GM12878 (cell line): Measurements from ENCODE around the gene KIF1C.

Experiments used
- EZH2 ChIP-seq: IDR thresholded peaks from 2 replicates; pipeline ENCODE4 v1.6.1; 2012; ENCODE audit warnings: low read depth, mild to moderate bottlenecking, control low read depth, inconsistent platforms, low read length, borderline replicate concordance; ENCODE audit not compliant: control insufficient read depth
- GABPA ChIP-seq: IDR thresholded peaks from 2 replicates; pipeline ENCODE4 v1.6.1; 2014; ENCODE audit warnings: antibody characterized with exemption, low read depth, mild to moderate bottlenecking, inconsistent platforms
- GATAD2B ChIP-seq: fragments of 450-650 bp; conservative IDR thresholded peaks from 2 replicates; pipeline ENCODE4 v1.6.1; 2017; ENCODE audit warnings: low read depth, mild to moderate bottlenecking, moderate library complexity
- NFIC ChIP-seq: IDR thresholded peaks from 2 replicates; pipeline ENCODE4 v1.6.1; 2012; ENCODE audit warnings: low read depth, mild to moderate bottlenecking, inconsistent platforms, low read length, moderate library complexity
- POLR2A ChIP-seq: IDR thresholded peaks from 2 replicates; pipeline ENCODE4 v1.6.1; 2011; ENCODE audit warnings: low read depth, mild to moderate bottlenecking, low read length
- RAD21 ChIP-seq: IDR thresholded peaks from 2 replicates; pipeline ENCODE4 v1.6.1; 2011; ENCODE audit warnings: mild to moderate bottlenecking, low read depth, low read length, moderate library complexity; ENCODE audit not compliant: insufficient read depth
- SPI1 ChIP-seq: IDR thresholded peaks from 2 replicates; pipeline ENCODE4 v1.6.1; 2011; ENCODE audit warnings: low read depth, mild to moderate bottlenecking, low read length, moderate library complexity, borderline replicate concordance; ENCODE audit not compliant: insufficient read depth
- SUZ12 ChIP-seq: fragments of 200-600 bp; sonication (generic); IDR thresholded peaks from one replicate; pipeline ENCODE4 v1.6.1; 2018; ENCODE audit warnings: antibody characterized with exemption, mild to moderate bottlenecking; ENCODE audit not compliant: unreplicated experiment
- ZNF384 ChIP-seq: IDR thresholded peaks from 2 replicates; pipeline ENCODE4 v1.6.1; 2012; ENCODE audit warnings: low read depth, mild to moderate bottlenecking, low read length, improper control_type of control experiment, borderline replicate concordance
- TF ChIP-seq, protein P1 (sequence below), 3 experiments: IDR thresholded peaks in 2 of 3; conservative IDR thresholded peaks in 1 of 3; 2 replicates each; pipeline ENCODE4 v1.5.1; 2011; ENCODE audit warnings: low read depth in 3 of 3, low read length in 3 of 3, mild to moderate bottlenecking in 3 of 3, control low read depth in 2 of 3, moderate library complexity in 2 of 3, inconsistent platforms in 1 of 3, mixed read lengths in 1 of 3; ENCODE audit not compliant: control insufficient read depth in 2 of 3, insufficient read depth in 1 of 3; ENCODE audit errors: extremely low read depth in 1 of 3
- TF ChIP-seq, protein P2 (sequence below): IDR thresholded peaks from 2 replicates; pipeline ENCODE4 v1.6.1; 2012; ENCODE audit warnings: mild to moderate bottlenecking, low read depth, low read length
- TF ChIP-seq, protein P3 (sequence below): fragments of 450-650 bp; IDR thresholded peaks from 2 replicates; pipeline ENCODE4 v1.6.1; 2016; ENCODE audit warnings: mild to moderate bottlenecking

DNA sequence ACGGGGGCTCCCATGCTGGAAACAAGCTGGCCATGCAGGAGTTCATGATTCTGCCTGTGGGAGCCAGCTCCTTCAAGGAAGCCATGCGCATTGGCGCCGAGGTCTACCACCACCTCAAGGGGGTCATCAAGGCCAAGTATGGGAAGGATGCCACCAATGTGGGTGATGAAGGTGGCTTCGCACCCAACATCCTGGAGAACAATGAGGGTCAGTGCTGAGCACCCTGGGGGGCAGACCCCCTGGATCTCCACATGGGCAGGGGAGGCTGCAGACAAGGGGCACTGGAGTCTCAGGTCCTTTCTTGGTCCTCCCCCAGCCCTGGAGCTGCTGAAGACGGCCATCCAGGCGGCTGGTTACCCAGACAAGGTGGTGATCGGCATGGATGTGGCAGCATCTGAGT lies 42.7 kb upstream of the KIF1C start:
- TF ChIP-seq RAD21 (no peak), ZNF384 (no peak), GATAD2B (no peak), POLR2A (no peak), SPI1 (no peak), GABPA (no peak), EZH2 (no peak), NFIC (no peak), SUZ12 (no peak)
- TF ChIP-seq, protein P1, sequence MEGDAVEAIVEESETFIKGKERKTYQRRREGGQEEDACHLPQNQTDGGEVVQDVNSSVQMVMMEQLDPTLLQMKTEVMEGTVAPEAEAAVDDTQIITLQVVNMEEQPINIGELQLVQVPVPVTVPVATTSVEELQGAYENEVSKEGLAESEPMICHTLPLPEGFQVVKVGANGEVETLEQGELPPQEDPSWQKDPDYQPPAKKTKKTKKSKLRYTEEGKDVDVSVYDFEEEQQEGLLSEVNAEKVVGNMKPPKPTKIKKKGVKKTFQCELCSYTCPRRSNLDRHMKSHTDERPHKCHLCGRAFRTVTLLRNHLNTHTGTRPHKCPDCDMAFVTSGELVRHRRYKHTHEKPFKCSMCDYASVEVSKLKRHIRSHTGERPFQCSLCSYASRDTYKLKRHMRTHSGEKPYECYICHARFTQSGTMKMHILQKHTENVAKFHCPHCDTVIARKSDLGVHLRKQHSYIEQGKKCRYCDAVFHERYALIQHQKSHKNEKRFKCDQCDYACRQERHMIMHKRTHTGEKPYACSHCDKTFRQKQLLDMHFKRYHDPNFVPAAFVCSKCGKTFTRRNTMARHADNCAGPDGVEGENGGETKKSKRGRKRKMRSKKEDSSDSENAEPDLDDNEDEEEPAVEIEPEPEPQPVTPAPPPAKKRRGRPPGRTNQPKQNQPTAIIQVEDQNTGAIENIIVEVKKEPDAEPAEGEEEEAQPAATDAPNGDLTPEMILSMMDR (IDR thresholded peaks at IDR 0.05 in 2 of 3, conservative IDR thresholded peaks at IDR 0.05 in 1 of 3; ENCODE audit: control insufficient read depth in 2 of 3, extremely low read depth in 1 of 3, insufficient read depth in 1 of 3, low read depth in 3 of 3, low read length in 3 of 3), result no peak
- TF ChIP-seq, protein P2, sequence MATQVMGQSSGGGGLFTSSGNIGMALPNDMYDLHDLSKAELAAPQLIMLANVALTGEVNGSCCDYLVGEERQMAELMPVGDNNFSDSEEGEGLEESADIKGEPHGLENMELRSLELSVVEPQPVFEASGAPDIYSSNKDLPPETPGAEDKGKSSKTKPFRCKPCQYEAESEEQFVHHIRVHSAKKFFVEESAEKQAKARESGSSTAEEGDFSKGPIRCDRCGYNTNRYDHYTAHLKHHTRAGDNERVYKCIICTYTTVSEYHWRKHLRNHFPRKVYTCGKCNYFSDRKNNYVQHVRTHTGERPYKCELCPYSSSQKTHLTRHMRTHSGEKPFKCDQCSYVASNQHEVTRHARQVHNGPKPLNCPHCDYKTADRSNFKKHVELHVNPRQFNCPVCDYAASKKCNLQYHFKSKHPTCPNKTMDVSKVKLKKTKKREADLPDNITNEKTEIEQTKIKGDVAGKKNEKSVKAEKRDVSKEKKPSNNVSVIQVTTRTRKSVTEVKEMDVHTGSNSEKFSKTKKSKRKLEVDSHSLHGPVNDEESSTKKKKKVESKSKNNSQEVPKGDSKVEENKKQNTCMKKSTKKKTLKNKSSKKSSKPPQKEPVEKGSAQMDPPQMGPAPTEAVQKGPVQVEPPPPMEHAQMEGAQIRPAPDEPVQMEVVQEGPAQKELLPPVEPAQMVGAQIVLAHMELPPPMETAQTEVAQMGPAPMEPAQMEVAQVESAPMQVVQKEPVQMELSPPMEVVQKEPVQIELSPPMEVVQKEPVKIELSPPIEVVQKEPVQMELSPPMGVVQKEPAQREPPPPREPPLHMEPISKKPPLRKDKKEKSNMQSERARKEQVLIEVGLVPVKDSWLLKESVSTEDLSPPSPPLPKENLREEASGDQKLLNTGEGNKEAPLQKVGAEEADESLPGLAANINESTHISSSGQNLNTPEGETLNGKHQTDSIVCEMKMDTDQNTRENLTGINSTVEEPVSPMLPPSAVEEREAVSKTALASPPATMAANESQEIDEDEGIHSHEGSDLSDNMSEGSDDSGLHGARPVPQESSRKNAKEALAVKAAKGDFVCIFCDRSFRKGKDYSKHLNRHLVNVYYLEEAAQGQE, result no peak
- TF ChIP-seq, protein P3, sequence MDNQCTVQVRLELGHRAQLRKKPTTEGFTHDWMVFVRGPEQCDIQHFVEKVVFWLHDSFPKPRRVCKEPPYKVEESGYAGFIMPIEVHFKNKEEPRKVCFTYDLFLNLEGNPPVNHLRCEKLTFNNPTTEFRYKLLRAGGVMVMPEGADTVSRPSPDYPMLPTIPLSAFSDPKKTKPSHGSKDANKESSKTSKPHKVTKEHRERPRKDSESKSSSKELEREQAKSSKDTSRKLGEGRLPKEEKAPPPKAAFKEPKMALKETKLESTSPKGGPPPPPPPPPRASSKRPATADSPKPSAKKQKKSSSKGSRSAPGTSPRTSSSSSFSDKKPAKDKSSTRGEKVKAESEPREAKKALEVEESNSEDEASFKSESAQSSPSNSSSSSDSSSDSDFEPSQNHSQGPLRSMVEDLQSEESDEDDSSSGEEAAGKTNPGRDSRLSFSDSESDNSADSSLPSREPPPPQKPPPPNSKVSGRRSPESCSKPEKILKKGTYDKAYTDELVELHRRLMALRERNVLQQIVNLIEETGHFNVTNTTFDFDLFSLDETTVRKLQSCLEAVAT, result no peak
